Glomerular endothelial cell (primary cell): ENCODE data around the gene UNC50. TPM values are rescaled to one million over a fixed set of nuclear protein-coding genes. Genes with fewer than 3 reads are reported as not detected.

Experiments used
- DNase-seq: peaks from one replicate; pipeline ENCODE4 v3.0.0-alpha.2; 2011; ENCODE audit warnings: low read depth, low spot score; ENCODE audit errors: extremely low read depth
- total RNA-seq: library from RNA; depleted of rRNA; stranded (reverse); fragments of >200 nt; gene quantifications from 2 replicates; pipeline ENCODE4 v1.2.3, GENCODE V29; 2015

The UNC50 gene
- total RNA-seq, 1 donor from 2014 or later: 46.3 TPM

GRCh38 chr2:98663511-98664090, 55.2 kb downstream of the UNC50 start:
- no peak for DNase-seq

DNA sequence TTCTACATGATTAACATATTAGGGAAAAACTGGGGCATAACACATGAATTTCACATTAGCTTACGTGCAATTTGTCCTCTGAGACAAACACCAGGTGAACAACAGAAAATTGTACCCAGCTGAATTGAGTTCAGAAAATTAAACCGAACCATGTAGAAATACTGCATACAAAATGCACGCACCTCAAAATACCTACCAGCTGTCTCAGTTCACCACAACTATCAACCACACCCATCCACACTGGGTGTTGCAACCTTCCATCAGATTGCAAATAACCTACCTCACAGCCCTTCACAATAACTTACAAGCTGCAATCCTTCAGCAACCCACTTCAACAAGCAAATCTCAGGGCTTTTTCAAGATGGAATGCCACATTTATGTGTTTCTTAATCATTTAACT, 55.9 kb downstream of the UNC50 start:
- DNase-seq: no peak

- DNase-seq: no peak
Observed at GRCh38 chr2:98665677-98666076, 57.3 kb downstream of the UNC50 start.

Other genes with a start within 250 kb of the UNC50 start
- 21.9 and 30.6 TPM in 2 replicates for gene INPP4A, start 163.7 kb upstream of the UNC50 start, total RNA-seq
- gene COA5, start 77 bp upstream of the UNC50 start, total RNA-seq: 17.5 and 20.6 TPM in 2 replicates
- 60.4 and 68.4 TPM in 2 replicates for gene MGAT4A, start 122.5 kb downstream of the UNC50 start, total RNA-seq